GM12878 (cell line): ENCODE data around the gene NEK7. TPM values are rescaled to one million over a fixed set of nuclear protein-coding genes. Genes with fewer than 3 reads are reported as not detected.

Source experiments
- ATF3 ChIP-seq: IDR thresholded peaks from 2 replicates; pipeline ENCODE4 v1.6.1; 2011; ENCODE audit warnings: low read depth, mild to moderate bottlenecking, low read length, moderate library complexity, borderline replicate concordance; ENCODE audit errors: extremely low read depth
- ATF7 ChIP-seq: fragments of 450-650 bp; IDR thresholded peaks from 2 replicates; pipeline ENCODE4 v1.6.1; 2016; ENCODE audit warnings: low read depth, mild to moderate bottlenecking
- CBFB ChIP-seq: IDR thresholded peaks from 2 replicates; pipeline ENCODE4 v1.6.1; 2016; ENCODE audit warnings: antibody characterized with exemption, low read depth
- CBX3 ChIP-seq: fragments of 200-600 bp; sonication (generic); IDR thresholded peaks from 2 replicates; pipeline ENCODE4 v1.6.1; 2016; ENCODE audit warnings: low read depth, borderline replicate concordance
- CEBPB ChIP-seq, 2 experiments: fragments of 150-350 bp in 1 of 2; IDR thresholded peaks; 2 replicates each; pipeline ENCODE4 v1.6.1; 2012 to 2014; ENCODE audit warnings: low read depth in 2 of 2, low read length in 2 of 2, borderline replicate concordance in 1 of 2, inconsistent platforms in 1 of 2
- CTCF ChIP-seq, 3 experiments: IDR thresholded peaks in 2 of 3; conservative IDR thresholded peaks in 1 of 3; 2 replicates each; pipeline ENCODE4 v1.5.1; 2011; ENCODE audit warnings: low read depth in 3 of 3, low read length in 3 of 3, mild to moderate bottlenecking in 3 of 3, control low read depth in 2 of 3, moderate library complexity in 2 of 3, inconsistent platforms in 1 of 3, mixed read lengths in 1 of 3; ENCODE audit not compliant: control insufficient read depth in 2 of 3, insufficient read depth in 1 of 3; ENCODE audit errors: extremely low read depth in 1 of 3
- DPF2 ChIP-seq: fragments of 450-650 bp; IDR thresholded peaks from 2 replicates; pipeline ENCODE4 v1.6.1; 2017; ENCODE audit warnings: mild to moderate bottlenecking
- GABPA ChIP-seq: IDR thresholded peaks from 2 replicates; pipeline ENCODE4 v1.6.1; 2014; ENCODE audit warnings: antibody characterized with exemption, low read depth, mild to moderate bottlenecking, inconsistent platforms
- MTA3 ChIP-seq: IDR thresholded peaks from 2 replicates; pipeline ENCODE4 v1.6.1; 2012; ENCODE audit warnings: low read length, inconsistent platforms, borderline replicate concordance
- MXI1 ChIP-seq: fragments of 150-350 bp; IDR thresholded peaks from 2 replicates; pipeline ENCODE4 v1.6.1; 2011; ENCODE audit warnings: low read depth, mild to moderate bottlenecking, inconsistent platforms, low read length, improper control_type of control experiment
- NFIC ChIP-seq: IDR thresholded peaks from 2 replicates; pipeline ENCODE4 v1.6.1; 2012; ENCODE audit warnings: low read depth, mild to moderate bottlenecking, inconsistent platforms, low read length, moderate library complexity
- NRF1 ChIP-seq: conservative IDR thresholded peaks from 2 replicates; pipeline ENCODE4 v1.6.1; 2011; ENCODE audit warnings: mild to moderate bottlenecking, low read depth, low read length, improper control_type of control experiment
- PAX8 ChIP-seq: fragments of 450-650 bp; IDR thresholded peaks from 2 replicates; pipeline ENCODE4 v1.6.1; 2017; ENCODE audit warnings: mild to moderate bottlenecking, moderate library complexity
- PKNOX1 ChIP-seq: fragments of 450-650 bp; IDR thresholded peaks from 2 replicates; pipeline ENCODE4 v1.6.1; 2016; ENCODE audit warnings: mild to moderate bottlenecking
- RELB ChIP-seq: fragments of 450-650 bp; IDR thresholded peaks from 2 replicates; pipeline ENCODE4 v1.6.1; 2017; ENCODE audit warnings: low read depth, mild to moderate bottlenecking, moderate library complexity
- RFX5 ChIP-seq: IDR thresholded peaks from 2 replicates; pipeline ENCODE4 v1.6.1; 2011; ENCODE audit warnings: low read depth, low read length, improper control_type of control experiment
- SKIL ChIP-seq: fragments of 450-650 bp; IDR thresholded peaks from 2 replicates; pipeline ENCODE4 v1.6.1; 2017; ENCODE audit warnings: mild to moderate bottlenecking, low read depth, inconsistent platforms; ENCODE audit not compliant: poor library complexity, severe bottlenecking
- SREBF2 ChIP-seq: IDR thresholded peaks from 2 replicates; pipeline ENCODE4 v1.6.1; 2012; ENCODE audit warnings: mild to moderate bottlenecking, low read length
- STAT3 ChIP-seq: IDR thresholded peaks from 2 replicates; pipeline ENCODE4 v1.6.1; 2011; ENCODE audit warnings: low read depth, low read length, improper control_type of control experiment
- SUZ12 ChIP-seq: fragments of 200-600 bp; sonication (generic); IDR thresholded peaks from one replicate; pipeline ENCODE4 v1.6.1; 2018; ENCODE audit warnings: antibody characterized with exemption, mild to moderate bottlenecking; ENCODE audit not compliant: unreplicated experiment
- TAF1 ChIP-seq: IDR thresholded peaks from 2 replicates; pipeline ENCODE4 v1.6.1; 2011; ENCODE audit warnings: mild to moderate bottlenecking, low read depth, low read length, borderline replicate concordance
- TCF3 ChIP-seq: IDR thresholded peaks from 2 replicates; pipeline ENCODE4 v1.6.1; 2012; ENCODE audit warnings: low read depth, mild to moderate bottlenecking, low read length, borderline replicate concordance; ENCODE audit not compliant: insufficient read depth
- ZNF622 ChIP-seq: fragments of 450-650 bp; IDR thresholded peaks from 2 replicates; pipeline ENCODE4 v1.6.1; 2017; ENCODE audit warnings: mild to moderate bottlenecking, inconsistent platforms
- polyA plus RNA-seq, 11 experiments: library from polyadenylated mRNA; depleted of rRNA in 4 of 11; unstranded in 6 of 11; stranded (reverse) in 5 of 11; fragments of >200 nt; fragmentation: Nextera tagmentation in 4 of 11; fragmentation: Illumina TruSeq in 1 of 11; extraction: Ambion mirVana in 4 of 11; extraction: Trizol in 1 of 11; gene quantifications; 1 replicate in 1 of 11; 2 replicates in 10 of 11; pipeline versions ENCODE4 v1.2.1 to v1.2.3, GENCODE V29; 2011 to 2016; ENCODE audit warnings: inconsistent platforms in 2 of 11, missing spikeins in 2 of 11, low read depth in 1 of 11
- total RNA-seq, 4 experiments: library from RNA; depleted of rRNA in 3 of 4; stranded (reverse); fragments of >200 nt in 3 of 4; fragmentation: Illumina TruSeq in 1 of 4; extraction: Trizol in 1 of 4; gene quantifications; 2 replicates each; pipeline versions ENCODE4 v1.2.1 to v1.2.3, GENCODE V29; 2013 to 2021

NEK7 gene
- total and polyA plus RNA-seq, 10 of the 15 experiments (the other 5 are each of a cell fraction or from before 2014, with no cell fraction given), result 9.4 to 77.7 (median 24.0) TPM

GRCh38 chr1:198158735-198159589 lies 2.2 kb downstream of the NEK7 start (continued):
- TF ChIP-seq NFIC, result peak; percentile 48; the same call in 1 of the 2 replicates
- no peak for TF ChIP-seq CBX3
- TF ChIP-seq ATF7, result no peak
- TF ChIP-seq ATF3, result no peak
- TF ChIP-seq MXI1, result peak; percentile 67; the same call in 1 of the 2 replicates
- TF ChIP-seq SUZ12, result no peak
- no peak for TF ChIP-seq MTA3
- TF ChIP-seq CTCF (IDR thresholded peaks at IDR 0.05 in 2 of 3, conservative IDR thresholded peaks at IDR 0.05 in 1 of 3; ENCODE audit: control insufficient read depth in 2 of 3, extremely low read depth in 1 of 3, insufficient read depth in 1 of 3, low read depth in 3 of 3, low read length in 3 of 3), result no peak
- TF ChIP-seq TAF1, result peak; percentile 79; the same call in 1 of the 2 replicates
- TF ChIP-seq CEBPB (IDR thresholded peaks at IDR 0.05; ENCODE audit: borderline replicate concordance in 1 of 2, low read depth in 2 of 2, low read length in 2 of 2), result no peak
- TF ChIP-seq ZNF622, result no peak
- peak; percentile 99 for TF ChIP-seq PKNOX1
- peak; percentile 87 for TF ChIP-seq RELB
- peak; percentile 88 for TF ChIP-seq DPF2
- no peak for TF ChIP-seq NRF1
- peak; percentile 63 for TF ChIP-seq CBFB
- TF ChIP-seq TCF3, result no peak
- TF ChIP-seq PAX8, result no peak; the same call in 1 of the 2 replicates
- peak; percentile 86 for TF ChIP-seq GABPA
- no peak for TF ChIP-seq STAT3
- peak; percentile 11; the same call in 1 of the 2 replicates for TF ChIP-seq RFX5
- TF ChIP-seq SREBF2, result no peak
- peak; percentile 42 for TF ChIP-seq SKIL
